ENCODE data around the gene SLC25A22. TPM values are rescaled to one million over a fixed set of nuclear protein-coding genes. Genes with fewer than 3 reads are reported as not detected.
A peak's percentile ranks its signal among the peaks of the same experiment; 100 is the strongest.

The SLC25A22 gene
- total RNA-seq, 1 experiment from 2014 or later = 38.1 TPM

DNA sequence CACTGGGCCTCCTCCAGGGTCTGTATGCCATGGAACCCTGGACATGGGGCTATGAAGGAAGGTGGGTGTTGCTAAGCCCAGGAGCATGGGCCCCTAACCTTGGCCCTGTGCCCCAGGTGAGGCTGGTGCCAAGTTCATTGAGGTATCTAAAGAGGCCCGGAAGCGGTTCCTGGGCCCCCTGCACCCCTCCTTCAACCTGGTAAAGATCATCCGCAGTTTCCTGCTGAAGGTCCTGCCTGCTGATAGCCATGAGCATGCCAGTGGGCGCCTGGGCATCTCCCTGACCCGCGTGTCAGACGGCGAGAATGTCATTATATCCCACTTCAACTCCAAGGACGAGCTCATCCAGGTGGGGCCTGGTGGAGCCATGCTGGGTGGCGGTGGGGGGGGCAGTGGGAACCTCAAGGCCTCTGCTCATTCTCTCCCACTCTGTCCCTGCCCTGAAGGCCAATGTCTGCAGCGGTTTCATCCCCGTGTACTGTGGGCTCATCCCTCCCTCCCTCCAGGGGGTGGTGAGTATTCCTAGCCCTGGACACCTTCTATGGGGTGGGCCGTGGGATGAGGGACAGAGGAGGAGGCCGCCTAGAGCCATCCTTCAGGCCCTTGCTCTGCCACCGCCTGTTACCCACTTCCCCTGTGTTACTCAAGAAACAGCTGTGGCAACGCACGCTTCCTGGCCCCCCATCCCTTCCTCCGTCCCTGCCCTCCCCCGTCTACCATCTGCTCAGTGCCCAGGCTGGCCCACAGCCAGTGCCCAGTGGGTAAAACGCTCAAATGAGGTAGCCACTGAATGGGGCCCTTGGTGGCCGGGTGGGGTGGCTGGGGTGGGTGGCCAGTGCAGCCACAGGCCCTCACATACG, 23.7 kb upstream of the SLC25A22 start:
- DNase-seq (ENCODE audit: low spot score) = no peak
- CTCF ChIA-PET = no interaction called here
- no peak for TF ChIP-seq EZH2 (IDR thresholded peaks at IDR 0.05; ENCODE audit: borderline replicate concordance, low read depth, low read length, poor library complexity, severe bottlenecking)
- TF ChIP-seq, protein P1, sequence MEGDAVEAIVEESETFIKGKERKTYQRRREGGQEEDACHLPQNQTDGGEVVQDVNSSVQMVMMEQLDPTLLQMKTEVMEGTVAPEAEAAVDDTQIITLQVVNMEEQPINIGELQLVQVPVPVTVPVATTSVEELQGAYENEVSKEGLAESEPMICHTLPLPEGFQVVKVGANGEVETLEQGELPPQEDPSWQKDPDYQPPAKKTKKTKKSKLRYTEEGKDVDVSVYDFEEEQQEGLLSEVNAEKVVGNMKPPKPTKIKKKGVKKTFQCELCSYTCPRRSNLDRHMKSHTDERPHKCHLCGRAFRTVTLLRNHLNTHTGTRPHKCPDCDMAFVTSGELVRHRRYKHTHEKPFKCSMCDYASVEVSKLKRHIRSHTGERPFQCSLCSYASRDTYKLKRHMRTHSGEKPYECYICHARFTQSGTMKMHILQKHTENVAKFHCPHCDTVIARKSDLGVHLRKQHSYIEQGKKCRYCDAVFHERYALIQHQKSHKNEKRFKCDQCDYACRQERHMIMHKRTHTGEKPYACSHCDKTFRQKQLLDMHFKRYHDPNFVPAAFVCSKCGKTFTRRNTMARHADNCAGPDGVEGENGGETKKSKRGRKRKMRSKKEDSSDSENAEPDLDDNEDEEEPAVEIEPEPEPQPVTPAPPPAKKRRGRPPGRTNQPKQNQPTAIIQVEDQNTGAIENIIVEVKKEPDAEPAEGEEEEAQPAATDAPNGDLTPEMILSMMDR (conservative IDR thresholded peaks at IDR 0.05; ENCODE audit: low read depth, low read length) = no peak
- no peaks in the 10 kb centered on the region for H3K9me3 ChIP-seq (ENCODE audit: low read depth, low read length, poor library complexity, severe bottlenecking)
- intact Hi-C loops (cut with micrococcal nuclease; ENCODE audit: unreplicated experiment) = no loop called here
- no TSS peak for BruUV-seq (replicated peaks)
- POLR2A ChIA-PET (ENCODE audit: low non-redundant PET) = no interaction called here
- H3K36me3 ChIP-seq (ENCODE audit: insufficient read depth, low read length, poor library complexity, severe bottlenecking) = peaks cover 4% of the 10 kb centered on the region
- H3K4me3 ChIP-seq (ENCODE audit: low read depth, low read length, poor library complexity, severe bottlenecking) = no peak overlapping the region
- peaks cover 6% of the 10 kb centered on the region for H3K4me1 ChIP-seq (ENCODE audit: insufficient read depth, low read length, poor library complexity, severe bottlenecking)
- no peaks in the 10 kb centered on the region for H3K27me3 ChIP-seq (replicated peaks; ENCODE audit: insufficient read depth, low read depth, low read length, poor library complexity)
- H3K27ac ChIP-seq (ENCODE audit: low read depth, low read length, poor library complexity, severe bottlenecking) = no peak overlapping the region

DNA sequence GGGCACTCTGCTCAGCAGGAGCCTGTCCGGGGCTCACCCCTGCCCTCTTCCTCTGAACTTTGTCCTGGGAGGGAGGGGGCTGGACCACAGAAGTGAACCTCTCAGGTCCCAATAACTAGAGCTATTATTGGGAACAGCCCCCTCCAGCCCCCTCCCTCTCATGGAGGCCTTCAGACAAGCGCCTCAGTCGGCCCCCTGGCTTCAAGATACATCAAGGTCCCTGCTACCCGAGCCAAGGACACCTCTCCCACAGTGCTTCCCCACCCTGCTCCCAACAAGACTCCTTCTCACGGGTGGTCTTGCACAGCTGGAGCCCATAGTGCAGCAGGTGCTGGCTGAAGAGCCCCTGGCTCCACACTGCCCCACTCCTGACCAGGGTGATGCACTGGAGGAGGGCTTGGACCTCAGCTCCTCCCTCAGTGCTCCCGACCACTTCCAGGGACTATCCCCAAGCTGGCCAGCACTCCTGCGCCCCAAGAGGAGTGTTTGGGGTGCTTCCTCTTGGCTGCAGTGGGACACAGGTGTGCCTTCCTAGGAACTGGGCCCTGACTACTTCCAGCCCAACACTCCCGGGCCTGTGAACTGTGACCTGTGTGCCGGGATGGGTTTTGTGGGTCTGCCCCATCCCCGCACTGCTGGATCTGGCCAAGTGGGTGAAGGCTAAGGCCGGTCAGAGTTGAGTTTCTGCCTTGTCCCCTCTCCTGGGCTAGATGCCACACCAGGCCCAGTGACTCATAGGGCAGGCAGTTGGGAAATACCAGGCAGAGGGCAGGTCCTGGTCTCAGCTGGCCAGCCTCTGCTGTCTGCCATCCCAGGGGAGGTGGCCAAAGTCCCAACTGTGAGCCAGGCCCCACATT, 22.8 kb upstream of the SLC25A22 start:
- TF ChIP-seq, protein P1 (conservative IDR thresholded peaks at IDR 0.05; ENCODE audit: low read depth, low read length) = no peak
- no peak for TF ChIP-seq EZH2 (IDR thresholded peaks at IDR 0.05; ENCODE audit: borderline replicate concordance, low read depth, low read length, poor library complexity, severe bottlenecking)
- peak overlapping the region; percentile 82 for H3K4me3 ChIP-seq (ENCODE audit: low read depth, low read length, poor library complexity, severe bottlenecking)
- intact Hi-C loops (cut with micrococcal nuclease; ENCODE audit: unreplicated experiment) = no loop called here
- no TSS peak for BruUV-seq (replicated peaks)
- peaks cover 4% of the 10 kb centered on the region for H3K36me3 ChIP-seq (ENCODE audit: insufficient read depth, low read length, poor library complexity, severe bottlenecking)
- CTCF ChIA-PET = no interaction called here
- no peak overlapping the region for H3K27ac ChIP-seq (ENCODE audit: low read depth, low read length, poor library complexity, severe bottlenecking)
- no peaks in the 10 kb centered on the region for H3K9me3 ChIP-seq (ENCODE audit: low read depth, low read length, poor library complexity, severe bottlenecking)
- no peaks in the 10 kb centered on the region for H3K27me3 ChIP-seq (replicated peaks; ENCODE audit: insufficient read depth, low read depth, low read length, poor library complexity)
- DNase-seq (ENCODE audit: low spot score) = no peak
- POLR2A ChIA-PET (ENCODE audit: low non-redundant PET) = no interaction called here
- peaks cover 6% of the 10 kb centered on the region for H3K4me1 ChIP-seq (ENCODE audit: insufficient read depth, low read length, poor library complexity, severe bottlenecking)

DNA sequence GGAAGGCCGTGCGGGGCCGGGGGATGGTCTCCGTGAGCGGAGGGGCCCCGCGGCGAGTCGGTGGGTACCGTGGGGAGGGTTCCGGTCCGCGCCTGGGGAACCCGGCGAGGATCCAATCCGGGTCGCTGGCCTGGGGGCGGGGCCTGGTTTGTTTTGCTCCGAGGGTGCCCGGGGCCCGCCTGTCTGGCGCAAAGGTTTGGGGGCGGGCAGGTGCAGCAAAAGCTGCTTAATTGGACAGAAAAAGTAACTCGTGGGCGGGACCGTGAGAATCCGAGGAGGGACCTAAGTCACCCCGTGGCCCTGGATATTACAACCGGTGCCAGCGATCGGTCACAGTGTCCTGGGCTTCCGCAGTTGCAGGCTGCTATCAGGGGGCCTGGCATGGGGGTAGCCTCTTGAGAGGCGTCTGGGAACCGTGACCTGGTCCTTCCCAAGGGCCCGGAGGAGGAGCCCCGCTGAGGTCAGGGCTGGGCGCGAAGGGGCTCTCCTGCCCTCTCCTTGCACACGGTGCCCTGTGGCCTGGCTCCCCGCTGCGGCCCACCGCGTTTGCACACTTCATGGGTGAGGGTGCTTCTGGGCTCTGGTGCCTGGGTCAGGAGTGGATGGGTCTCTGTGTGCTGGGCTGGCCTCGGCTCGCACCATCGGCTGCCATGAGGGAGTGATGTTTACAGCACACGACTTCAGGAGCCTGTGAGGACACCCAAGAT, 22.0 kb upstream of the SLC25A22 start:
- Histone ChIP-seq H3K9me3 (ENCODE audit: low read depth, low read length, poor library complexity, severe bottlenecking) (no peaks in the 10 kb centered on the region), H3K27ac (ENCODE audit: low read depth, low read length, poor library complexity, severe bottlenecking) (peak overlapping the region; percentile 87), H3K4me1 (ENCODE audit: insufficient read depth, low read length, poor library complexity, severe bottlenecking) (peaks cover 6% of the 10 kb centered on the region), H3K36me3 (ENCODE audit: insufficient read depth, low read length, poor library complexity, severe bottlenecking) (peaks cover 3% of the 10 kb centered on the region), H3K4me3 (ENCODE audit: low read depth, low read length, poor library complexity, severe bottlenecking) (peak overlapping the region; percentile 82), H3K27me3 (replicated peaks; ENCODE audit: insufficient read depth, low read depth, low read length, poor library complexity) (no peaks in the 10 kb centered on the region)
- TF ChIP-seq EZH2 (IDR thresholded peaks at IDR 0.05; ENCODE audit: borderline replicate concordance, low read depth, low read length, poor library complexity, severe bottlenecking) = no peak
- TF ChIP-seq, protein P1 (conservative IDR thresholded peaks at IDR 0.05; ENCODE audit: low read depth, low read length) = no peak
- intact Hi-C loops (cut with micrococcal nuclease; ENCODE audit: unreplicated experiment) = no loop called here
- DNase-seq (ENCODE audit: low spot score) = peak; percentile 76
- TSS peak; percentile 44 for BruUV-seq (replicated peaks)
- ChIA-PET CTCF (no interaction called here), POLR2A (ENCODE audit: low non-redundant PET) (interaction anchor here (0.7 kb wide), 1 partner anchor 464 kb away, joined by 3 read pairs; no protein-coding TSS in a partner anchor)

Data from A673 (cell line).